Keratinocyte (primary cell): ENCODE results near the gene NPHP1. TPM values are rescaled to one million over a fixed set of nuclear protein-coding genes. Genes with fewer than 3 reads are reported as not detected.
"Not testable (repeated sequence)": the region's sequence is repeated elsewhere in the genome, so short reads cannot be mapped to it uniquely, and the experiment has no call there.

ENCODE experiments used
- DNase-seq: peaks from one replicate; pipeline ENCODE4 v3.0.0-alpha.2; 2011; ENCODE audit warnings: low read depth, missing footprints, low spot score
- FAIRE-seq: peaks from 2 replicates; lab custom pipeline; 2011; peaks lifted over from hg19 to GRCh38; lab: Jason Lieb, UNC
- H2AFZ ChIP-seq: 2 replicates; pipeline ENCODE4 v1.6.0; 2012; ENCODE audit warnings: low read length, control low read depth, inconsistent platforms; ENCODE audit not compliant: control insufficient read depth
- H3K27ac ChIP-seq: 2 replicates; pipeline ENCODE4 v1.5.1; 2011; ENCODE audit warnings: low read length; ENCODE audit not compliant: control insufficient read depth, insufficient read depth
- H3K27me3 ChIP-seq: 3 replicates; pipeline ENCODE4 v1.6.0; 2011; ENCODE audit warnings: low read length; ENCODE audit not compliant: control insufficient read depth, insufficient read depth; ENCODE audit errors: extremely low read depth
- H3K36me3 ChIP-seq, 2 experiments: 2 replicates in 1 of 2; 3 replicates in 1 of 2; pipeline ENCODE4 v1.5.1; 2011; ENCODE audit warnings: low read length in 2 of 2, mild to moderate bottlenecking in 1 of 2; ENCODE audit not compliant: control insufficient read depth in 2 of 2, insufficient read depth in 2 of 2; ENCODE audit errors: extremely low read depth in 1 of 2
- H3K4me1 ChIP-seq: 3 replicates; pipeline ENCODE4 v1.5.1; 2011; ENCODE audit warnings: low read length; ENCODE audit not compliant: control insufficient read depth, insufficient read depth; ENCODE audit errors: extremely low read depth
- H3K4me2 ChIP-seq: 3 replicates; pipeline ENCODE4 v1.6.0; 2011; ENCODE audit warnings: low read depth, low read length; ENCODE audit not compliant: control insufficient read depth, insufficient read depth; ENCODE audit errors: extremely low read depth
- H3K4me3 ChIP-seq, 3 experiments: fragments of 200-600 bp in 1 of 3; sonication (generic) in 1 of 3; 2 replicates in 2 of 3; 3 replicates in 1 of 3; pipeline ENCODE4 v1.5.1; 2011 to 2016; ENCODE audit warnings: low read length in 3 of 3, mild to moderate bottlenecking in 3 of 3, control low read depth in 2 of 3, inconsistent platforms in 1 of 3, low read depth in 1 of 3, mixed read lengths in 1 of 3, mixed run types in 1 of 3, moderate library complexity in 1 of 3; ENCODE audit not compliant: control insufficient read depth in 2 of 3, insufficient read depth in 2 of 3; ENCODE audit errors: extremely low read depth in 1 of 3
- H3K79me2 ChIP-seq: 2 replicates; pipeline ENCODE4 v1.6.0; 2012; ENCODE audit warnings: low read length; ENCODE audit not compliant: control insufficient read depth, insufficient read depth
- H3K9ac ChIP-seq: 3 replicates; pipeline ENCODE4 v1.6.0; 2011; ENCODE audit warnings: low read length; ENCODE audit not compliant: control insufficient read depth, insufficient read depth; ENCODE audit errors: extremely low read depth
- H3K9me1 ChIP-seq: 3 replicates; pipeline ENCODE4 v1.6.0; 2011; ENCODE audit warnings: low read length; ENCODE audit not compliant: control insufficient read depth, insufficient read depth; ENCODE audit errors: extremely low read depth
- H3K9me3 ChIP-seq: 2 replicates; pipeline ENCODE4 v1.5.1; 2012; ENCODE audit warnings: low read depth, low read length; ENCODE audit not compliant: control insufficient read depth
- H4K20me1 ChIP-seq: 3 replicates; pipeline ENCODE4 v1.6.0; 2011; ENCODE audit warnings: low read length; ENCODE audit not compliant: control insufficient read depth, insufficient read depth; ENCODE audit errors: extremely low read depth
- dilution Hi-C: fragments of 300-500 bp; cut with MboI; formaldehyde crosslinking; loops from one replicate; pipeline ENCODE4 v1.7.0; 2020; ENCODE audit warnings: low sequenced_read_pairs; ENCODE audit not compliant: extremely low pct_ligation_motif_present
- polyA plus RNA-seq, 5 experiments: library from polyadenylated mRNA; depleted of rRNA in 3 of 5; stranded (reverse) in 3 of 5; stranded (forward) in 1 of 5; unstranded in 1 of 5; fragments of >200 nt; gene quantifications; 1 replicate in 1 of 5; 2 replicates in 3 of 5; 3 replicates in 1 of 5; pipeline versions ENCODE4 v1.2.1 to v1.2.3, GENCODE V29; 2011 to 2012; ENCODE audit warnings: missing spikeins in 2 of 5, low read depth in 1 of 5, low replicate concordance in 1 of 5

NPHP1 gene
- polyA plus RNA-seq, 1 donor (not counting 4 experiments of a cell fraction or from before 2014, with no cell fraction given) = 8.1 TPM

GRCh38 chr2:110243283-110243682, 38.5 kb upstream of the NPHP1 start:
- not testable (repeated sequence) for H2AFZ ChIP-seq, H3K9me1 ChIP-seq, FAIRE-seq

GRCh38 chr2:110234514-110234913, 29.7 kb upstream of the NPHP1 start:
- H3K9ac ChIP-seq, FAIRE-seq, H3K9me3 ChIP-seq, dilution Hi-C loops, DNase-seq, H2AFZ ChIP-seq, H3K79me2 ChIP-seq, H3K36me3 ChIP-seq, H3K4me2 ChIP-seq, H3K27ac ChIP-seq, H3K4me1 ChIP-seq, H3K27me3 ChIP-seq, H3K9me1 ChIP-seq, H3K4me3 ChIP-seq, H4K20me1 ChIP-seq: not testable (repeated sequence)

More at GRCh38 chr2:110243283-110243682, 38.5 kb upstream of the NPHP1 start:
- H3K4me3 ChIP-seq, H3K9me3 ChIP-seq, H3K27ac ChIP-seq, H3K27me3 ChIP-seq, DNase-seq, H3K4me1 ChIP-seq, H3K4me2 ChIP-seq, dilution Hi-C loops, H3K36me3 ChIP-seq, H3K79me2 ChIP-seq, H3K9ac ChIP-seq, H4K20me1 ChIP-seq: not testable (repeated sequence)

GRCh38 chr2:110229886-110230285, 25.1 kb upstream of the NPHP1 start:
- dilution Hi-C loops, FAIRE-seq, H2AFZ ChIP-seq, DNase-seq, H3K9me1 ChIP-seq, H3K9ac ChIP-seq, H3K27me3 ChIP-seq, H3K9me3 ChIP-seq, H3K36me3 ChIP-seq, H3K4me1 ChIP-seq, H3K79me2 ChIP-seq, H3K4me2 ChIP-seq, H3K4me3 ChIP-seq, H4K20me1 ChIP-seq, H3K27ac ChIP-seq: not testable (repeated sequence)

- dilution Hi-C loops, DNase-seq, H3K79me2 ChIP-seq, FAIRE-seq, H3K4me1 ChIP-seq, H3K9ac ChIP-seq, H3K4me3 ChIP-seq, H2AFZ ChIP-seq, H3K9me1 ChIP-seq, H3K27me3 ChIP-seq, H3K4me2 ChIP-seq, H4K20me1 ChIP-seq, H3K36me3 ChIP-seq, H3K27ac ChIP-seq, H3K9me3 ChIP-seq: not testable (repeated sequence)
Observed at GRCh38 chr2:110222626-110223025, 17.8 kb upstream of the NPHP1 start.
